Motor neuron (in vitro differentiated cells): Measurements from ENCODE around the gene CCDC71L. TPM values are rescaled to one million over a fixed set of nuclear protein-coding genes. Genes with fewer than 3 reads are reported as not detected.

Experiments used
- ATAC-seq, 8 experiments: fragments of 200-7000 bp; cut with Tn5 transposase; replicated peaks in 6 of 8; 2 replicates each; pipeline ENCODE4 v1.8.0; 2021; ENCODE audit warnings: mild to moderate bottlenecking in 8 of 8, moderate library complexity in 8 of 8
- H3K27ac ChIP-seq, 2 donors: fragments of 250-450 bp; sonication (Bioruptor Pico); 2 replicates each; pipeline ENCODE4 v1.9.0; 2021; ENCODE audit warnings: antibody characterized with exemption in 2 of 2, mild to moderate bottlenecking in 2 of 2, moderate library complexity in 1 of 2
- H3K4me1 ChIP-seq, 2 donors: fragments of 250-450 bp; sonication (Bioruptor Pico); replicated peaks in 1 of 2; 2 replicates each; pipeline ENCODE4 v1.6.1; 2021; ENCODE audit warnings: antibody characterized with exemption in 2 of 2, mild to moderate bottlenecking in 2 of 2, moderate library complexity in 1 of 2
- H3K4me3 ChIP-seq, 5 donors: fragments of 250-450 bp; sonication (Bioruptor Pico); 2 replicates each; pipeline ENCODE4 v1.9.0; 2021; ENCODE audit warnings: antibody characterized with exemption in 5 of 5, mild to moderate bottlenecking in 5 of 5, moderate library complexity in 4 of 5
- WGBS, 10 experiments: fragments of 450-650 bp; shearing (Covaris generic); methylation state at CpG; one replicate each; pipeline ENCODE4 v1.0.0; 2022; 5-methylcytosine and 5-hydroxymethylcytosine counted together
- in situ Hi-C, 9 experiments: fragments of 400-800 bp; cut with MboI; loops; one replicate each; pipeline ENCODE4 v1.15.0; 2021; ENCODE audit warnings: low sequenced_read_pairs in 9 of 9, low pct_unique_long_range_greater_than_20kb in 2 of 9; ENCODE audit not compliant: unreplicated experiment in 9 of 9
- total RNA-seq, 8 experiments: library from RNA; unstranded; fragments of 300-600 nt; gene quantifications; 2 replicates each; pipeline versions ENCODE4 v1.2.3 to v1.2.4, GENCODE V29; 2022

CCDC71L gene
- total RNA-seq, 8 experiments from 2014 or later = 10.8 to 47.0 (median 14.8) TPM

DNA sequence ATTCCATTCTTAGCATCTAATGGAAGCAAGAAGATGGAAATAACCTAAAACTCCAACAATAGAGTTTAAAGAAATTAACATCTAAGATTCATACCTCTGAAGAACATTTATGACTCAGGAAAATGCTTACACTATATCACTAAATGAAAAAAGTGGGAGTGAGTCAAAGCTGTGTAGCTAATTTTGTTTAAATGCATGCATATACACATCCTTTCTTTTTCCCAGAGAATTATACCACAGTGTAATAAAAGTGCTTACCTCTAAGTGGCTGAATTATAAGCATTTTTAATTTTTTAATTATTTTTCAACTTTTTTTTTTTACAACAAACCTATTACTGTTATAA is 44.3 kb downstream of the CCDC71L start:
- Histone ChIP-seq H3K27ac (no peak overlapping the region), H3K4me3 (no peak overlapping the region), H3K4me1 (no peaks in the 10 kb centered on the region)
- in situ Hi-C loops = no loop called here
- peak in 2 of 8 experiments; percentile 38 to 72 for ATAC-seq

DNA sequence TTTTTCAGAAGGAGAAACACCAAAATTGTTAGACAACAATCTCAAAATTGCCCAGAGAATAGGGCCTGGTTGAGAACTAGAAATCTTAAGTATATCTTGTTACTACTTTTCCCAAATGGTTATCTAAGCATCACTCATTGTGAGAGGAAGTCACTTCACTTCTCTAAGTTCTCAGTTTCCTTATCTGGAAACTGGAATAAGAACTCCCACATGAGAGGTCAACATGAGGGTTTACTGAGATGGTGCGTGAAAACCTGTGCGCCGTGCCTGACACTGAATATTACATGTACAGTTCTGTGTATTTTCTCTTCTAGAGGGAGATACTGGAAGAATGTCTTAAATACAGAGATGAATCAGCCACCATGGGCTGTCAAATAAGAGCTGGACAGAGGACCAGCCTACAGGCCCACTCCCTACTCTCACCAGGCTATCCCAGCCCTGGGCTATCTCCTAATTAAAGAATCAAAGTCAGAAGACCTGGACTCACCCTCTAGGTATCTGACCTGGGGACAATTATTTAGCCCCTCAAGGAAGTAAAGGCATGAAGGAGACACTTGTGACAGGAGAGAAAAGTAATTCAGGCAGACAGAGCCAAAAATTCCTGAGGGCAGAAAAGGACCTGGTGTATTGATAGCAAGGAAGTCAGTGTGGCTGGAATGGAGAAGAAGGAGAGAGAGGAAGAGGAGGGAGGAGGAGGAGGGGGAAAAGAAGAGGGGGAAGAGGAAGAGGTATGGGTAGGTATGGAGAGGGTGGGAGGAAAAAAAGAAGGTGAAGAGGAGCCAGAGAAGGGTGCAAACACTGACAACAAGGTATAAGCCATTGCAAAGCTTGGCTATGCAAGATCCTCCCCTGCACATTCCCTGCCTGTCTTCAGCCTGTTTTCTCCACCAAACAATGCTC is 44.9 kb downstream of the CCDC71L start:
- peak in 1 of 8 experiments; percentile 12 for ATAC-seq
- no peaks in the 10 kb centered on the region for H3K4me1 ChIP-seq
- in situ Hi-C loops = no loop called here
- 93 to 100% (median 100%) methylated on average over 1 to 3 of the region's 3 CpGs; no CpG with 5 or more reads in 3 of the 10 experiments for WGBS, 10 experiments
- no peak overlapping the region for H3K27ac ChIP-seq
- no peak overlapping the region for H3K4me3 ChIP-seq

- Histone ChIP-seq H3K4me3 (no peak overlapping the region), H3K27ac (no peak overlapping the region), H3K4me1 (no peaks in the 10 kb centered on the region)
- in situ Hi-C loops = no loop called here
- ATAC-seq = no peak
- WGBS, 10 experiments = 0 to 88% (median 53%) methylated on average over 1 to 2 of the region's 2 CpGs; no CpG with 5 or more reads in 1 of the 10 experiments
These were observed 46.2 kb downstream of the CCDC71L start for GRCh38 chr7:106614751-106615150.

- no peak overlapping the region for H3K27ac ChIP-seq
- H3K4me1 ChIP-seq = no peaks in the 10 kb centered on the region
- H3K4me3 ChIP-seq = no peak overlapping the region
- no peak for ATAC-seq
- in situ Hi-C loops = no loop called here
These were observed 47.0 kb downstream of the CCDC71L start for GRCh38 chr7:106613848-106614560.

DNA sequence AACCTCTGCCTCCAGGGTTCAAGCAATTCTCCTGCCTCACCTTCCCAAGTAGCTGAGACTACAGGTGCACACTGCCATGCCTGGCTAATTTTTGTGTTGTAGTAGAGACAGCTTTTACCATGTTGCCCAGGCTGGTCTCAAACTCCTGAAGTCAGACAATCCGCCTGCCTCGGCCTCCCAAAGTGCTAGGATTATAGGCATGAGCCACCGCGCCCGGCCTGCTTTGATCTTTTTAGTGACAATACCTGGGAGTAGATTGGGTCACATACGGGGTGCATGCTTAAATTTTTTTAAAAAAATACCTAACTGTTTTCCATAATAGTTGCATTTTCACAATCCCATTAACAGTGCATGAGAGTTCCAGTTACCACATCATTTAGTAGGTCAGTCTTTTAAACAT is 47.7 kb downstream of the CCDC71L start:
- no peak overlapping the region for H3K4me3 ChIP-seq
- H3K27ac ChIP-seq = no peak overlapping the region
- 84 to 100% (median 93%) methylated on average over 1 to 6 of the region's 6 CpGs; no CpG with 5 or more reads in 2 of the 10 experiments for WGBS, 10 experiments
- H3K4me1 ChIP-seq = no peaks in the 10 kb centered on the region
- in situ Hi-C loops = no loop called here
- ATAC-seq = no peak

GRCh38 chr7:106612432-106612831 is 48.5 kb downstream of the CCDC71L start:
- 33 to 100% (median 63%) methylated on average over 1 of the region's 1 CpG; no CpG with 5 or more reads in 4 of the 10 experiments for WGBS, 10 experiments
- no peak overlapping the region for H3K27ac ChIP-seq
- no peak overlapping the region for H3K4me3 ChIP-seq
- ATAC-seq = no peak
- in situ Hi-C loops = no loop called here
- no peaks in the 10 kb centered on the region for H3K4me1 ChIP-seq

GRCh38 chr7:106611911-106612310 is 49.0 kb downstream of the CCDC71L start:
- 20 to 100% (median 75%) methylated on average over 1 to 3 of the region's 3 CpGs; no CpG with 5 or more reads in 1 of the 10 experiments for WGBS, 10 experiments
- Histone ChIP-seq H3K4me1 (no peaks in the 10 kb centered on the region), H3K27ac (no peak overlapping the region), H3K4me3 (no peak overlapping the region)
- ATAC-seq = no peak
- in situ Hi-C loops = no loop called here

DNA sequence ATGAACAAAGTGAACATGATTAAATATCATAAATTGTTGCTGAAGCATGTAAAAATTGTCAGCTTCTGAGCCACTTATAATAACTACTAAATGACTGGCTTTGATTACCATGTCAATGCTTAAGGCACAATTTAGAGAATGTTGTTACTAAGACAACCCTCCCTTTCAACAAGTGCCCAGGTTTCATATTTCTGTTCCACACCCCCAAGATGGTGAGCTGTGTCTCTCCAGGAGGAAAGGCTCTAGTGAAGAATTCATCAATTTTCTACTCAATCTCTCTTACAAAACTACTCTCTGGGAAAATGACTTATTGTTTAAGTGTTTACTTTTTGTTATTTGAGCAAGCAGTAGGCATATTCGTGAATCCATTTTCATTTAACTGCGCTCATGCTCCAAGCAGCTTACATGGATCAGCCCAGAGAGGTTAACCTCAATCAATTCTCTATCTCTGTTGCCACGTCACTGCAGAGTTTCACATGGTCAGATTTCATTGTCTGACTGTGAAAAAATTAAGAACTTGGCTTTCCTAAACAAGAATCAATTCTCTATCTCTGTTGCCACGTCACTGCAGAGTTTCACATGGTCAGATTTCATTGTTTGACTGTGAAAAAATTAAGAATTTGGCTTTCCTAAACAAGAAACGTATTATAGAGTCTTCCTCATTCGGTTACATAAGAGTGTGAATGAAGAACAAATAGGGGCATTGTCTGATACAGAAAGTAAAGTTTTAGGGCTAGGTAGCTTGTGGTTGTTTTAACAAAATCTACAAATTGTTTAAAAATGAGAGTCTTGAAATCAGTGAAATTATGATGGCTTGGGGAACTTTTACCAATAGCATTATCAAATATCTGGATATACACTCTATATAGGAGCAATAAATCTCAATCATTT is 49.7 kb downstream of the CCDC71L start:
- WGBS, 10 experiments = 24 to 81% (median 72%) methylated on average over 4 to 6 of the region's 6 CpGs; no CpG with 5 or more reads in 1 of the 10 experiments
- in situ Hi-C loops = no loop called here
- H3K4me1 ChIP-seq = no peaks in the 10 kb centered on the region
- H3K4me3 ChIP-seq = no peak overlapping the region
- peak in 3 of 8 experiments; percentile 75 to 94 (median 83) for ATAC-seq
- no peak overlapping the region for H3K27ac ChIP-seq

- H3K4me1 ChIP-seq = no peaks in the 10 kb centered on the region
- ATAC-seq = no peak
- in situ Hi-C loops = no loop called here
- H3K27ac ChIP-seq = no peak overlapping the region
- H3K4me3 ChIP-seq = no peak overlapping the region
- WGBS, 10 experiments = 33 to 100% (median 86%) methylated on average over 1 to 5 of the region's 5 CpGs; no CpG with 5 or more reads in 1 of the 10 experiments
These were observed 51.5 kb downstream of the CCDC71L start for GRCh38 chr7:106609416-106609815.

DNA sequence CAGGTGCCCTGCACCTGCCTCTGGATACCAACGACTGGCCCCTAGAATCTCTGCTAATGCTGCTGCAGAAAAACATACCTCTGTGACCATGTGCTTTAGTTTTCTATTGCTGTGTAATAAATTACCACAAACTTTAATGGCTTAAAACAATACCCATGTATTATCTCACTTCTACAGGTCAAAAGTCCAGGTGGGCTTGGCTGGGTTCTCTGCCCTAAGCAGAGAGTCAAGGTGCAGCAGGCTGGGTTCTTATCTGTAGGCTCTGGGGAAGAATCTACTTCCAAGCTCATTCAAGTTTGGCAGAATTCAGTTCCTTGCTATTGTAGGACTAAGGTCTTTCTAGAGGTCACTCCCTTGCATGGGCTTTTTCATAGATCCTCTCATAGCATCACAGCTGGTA is 52.3 kb downstream of the CCDC71L start:
- H3K27ac ChIP-seq = no peak overlapping the region
- in situ Hi-C loops = no loop called here
- no peaks in the 10 kb centered on the region for H3K4me1 ChIP-seq
- ATAC-seq = no peak
- 43 to 80% (median 64%) methylated on average over 1 of the region's 1 CpG; no CpG with 5 or more reads in 7 of the 10 experiments for WGBS, 10 experiments
- no peak overlapping the region for H3K4me3 ChIP-seq
